H1 (cell line): ENCODE measurements around the gene NAPA. TPM values are rescaled to one million over a fixed set of nuclear protein-coding genes. Genes with fewer than 3 reads are reported as not detected.
"Not testable (repeated sequence)": the region's sequence is repeated elsewhere in the genome, so short reads cannot be mapped to it uniquely, and the experiment has no call there.

ENCODE experiments used
- CTCF ChIA-PET: fragments of 300-600 bp; sonication (Branson Sonifier 250); formaldehyde crosslinking; loops from one replicate; lab custom pipeline; 2021; ENCODE audit not compliant: partially characterized antibody; lab: Charles Lee
- POLR2A ChIA-PET: fragments of 300-600 bp; sonication (Branson Sonifier 250); formaldehyde crosslinking; loops from one replicate; lab custom pipeline; 2021; ENCODE audit warnings: inconsistent platforms; ENCODE audit not compliant: partially characterized antibody; lab: Charles Lee
- DNase-seq, 2 experiments: peaks; one replicate each; pipeline versions ENCODE4 v3.0.0 to v3.0.0-alpha.2; 2010 to 2022; ENCODE audit warnings: low spot score in 2 of 2, low read depth in 1 of 2, mixed read lengths in 1 of 2
- FAIRE-seq: peaks from 2 replicates; lab custom pipeline; 2011; peaks lifted over from hg19 to GRCh38; lab: Jason Lieb, UNC
- H2AFZ ChIP-seq: 2 replicates; pipeline ENCODE4 v1.8.1; 2012; ENCODE audit warnings: low read length, inconsistent platforms
- H2AK5ac ChIP-seq: 2 replicates; pipeline ENCODE4 v1.6.1; 2013; ENCODE audit warnings: low read depth, low read length
- H2BK120ac ChIP-seq: replicated peaks from 2 replicates; pipeline ENCODE3; 2013; ENCODE audit warnings: low read depth, low read length, inconsistent platforms
- H2BK12ac ChIP-seq: 2 replicates; pipeline ENCODE4 v1.6.1; 2013; ENCODE audit warnings: low read depth, low read length
- H2BK15ac ChIP-seq: 2 replicates; pipeline ENCODE4 v1.6.1; 2013; ENCODE audit warnings: low read length
- H2BK20ac ChIP-seq: 2 replicates; pipeline ENCODE4 v1.6.1; 2013; ENCODE audit warnings: low read length
- H2BK5ac ChIP-seq: 2 replicates; pipeline ENCODE4 v1.6.1; 2013; ENCODE audit warnings: low read depth, low read length
- H3K14ac ChIP-seq: 2 replicates; pipeline ENCODE4 v1.6.1; 2013; ENCODE audit warnings: inconsistent platforms; ENCODE audit not compliant: insufficient read length
- H3K18ac ChIP-seq: 2 replicates; pipeline ENCODE4 v1.6.1; 2013; ENCODE audit warnings: low read length; ENCODE audit errors: extremely low read depth
- H3K23ac ChIP-seq: 2 replicates; pipeline ENCODE4 v1.6.1; 2013; ENCODE audit warnings: inconsistent platforms; ENCODE audit not compliant: insufficient read length
- H3K23me2 ChIP-seq: 2 replicates; pipeline ENCODE4 v1.6.1; 2013; ENCODE audit warnings: low read depth, low read length
- H3K27ac ChIP-seq: 2 replicates; pipeline ENCODE4 v1.6.1; 2011; ENCODE audit warnings: low read depth, low read length, inconsistent platforms
- H3K27me3 ChIP-seq, 4 experiments: replicated peaks in 1 of 4; 1 replicate in 1 of 4; 2 replicates in 3 of 4; pipeline versions ENCODE4 v1.6.1 to v1.8.1; 2011 to 2013; ENCODE audit warnings: low read length in 3 of 4, mild to moderate bottlenecking in 3 of 4, inconsistent platforms in 2 of 4, mixed read lengths in 2 of 4, moderate library complexity in 1 of 4; ENCODE audit not compliant: control insufficient read depth in 3 of 4, insufficient read depth in 3 of 4; ENCODE audit errors: extremely low read depth in 1 of 4
- H3K36me3 ChIP-seq, 4 experiments: 2 replicates each; pipeline versions ENCODE4 v1.6.1 to v1.8.1; 2011 to 2013; ENCODE audit warnings: mild to moderate bottlenecking in 4 of 4, low read length in 3 of 4, moderate library complexity in 2 of 4, control low read depth in 1 of 4, inconsistent platforms in 1 of 4; ENCODE audit not compliant: insufficient read depth in 4 of 4, control insufficient read depth in 2 of 4
- H3K4ac ChIP-seq: replicated peaks from 2 replicates; pipeline ENCODE3; 2013; ENCODE audit warnings: low read length, low read depth, mixed read lengths, inconsistent platforms; ENCODE audit not compliant: insufficient read length
- H3K4me1 ChIP-seq, 4 experiments: replicated peaks in 1 of 4; 1 replicate in 1 of 4; 2 replicates in 3 of 4; pipeline versions ENCODE4 v1.6.1 to v1.8.1; 2011 to 2013; ENCODE audit warnings: low read length in 3 of 4, inconsistent platforms in 2 of 4, mixed read lengths in 1 of 4; ENCODE audit not compliant: insufficient read depth in 4 of 4, control insufficient read depth in 3 of 4
- H3K4me2 ChIP-seq, 2 experiments: 2 replicates each; pipeline versions ENCODE4 v1.6.1 to v1.8.1; 2011 to 2013; ENCODE audit warnings: low read depth in 2 of 2, low read length in 2 of 2, control low read depth in 1 of 2, inconsistent platforms in 1 of 2, mild to moderate bottlenecking in 1 of 2; ENCODE audit not compliant: insufficient read depth in 1 of 2
- H3K4me3 ChIP-seq, 4 experiments: fragments of 200-600, 300-600 bp in 1 of 4; sonication (generic), shearing (Covaris generic), sonication (Bioruptor Twin) in 1 of 4; 2 replicates each; pipeline versions ENCODE4 v1.5.1 to v1.8.1; 2011 to 2016; ENCODE audit warnings: low read length in 4 of 4, low read depth in 3 of 4, control low read depth in 2 of 4, inconsistent platforms in 2 of 4, mild to moderate bottlenecking in 2 of 4, mixed read lengths in 1 of 4, moderate library complexity in 1 of 4; ENCODE audit not compliant: insufficient read depth in 2 of 4; ENCODE audit errors: extremely low read depth in 1 of 4
- H3K56ac ChIP-seq: replicated peaks from 2 replicates; pipeline ENCODE3; 2013; ENCODE audit warnings: low read depth, mild to moderate bottlenecking, mixed read lengths, low read length, inconsistent platforms; ENCODE audit not compliant: insufficient read length
- H3K79me1 ChIP-seq: 2 replicates; pipeline ENCODE4 v1.6.1; 2013; ENCODE audit warnings: low read depth, low read length, control low read depth
- H3K79me2 ChIP-seq, 2 experiments: 2 replicates each; pipeline versions ENCODE4 v1.6.1 to v1.8.1; 2012 to 2013; ENCODE audit warnings: low read length in 2 of 2, mild to moderate bottlenecking in 2 of 2, inconsistent platforms in 1 of 2; ENCODE audit not compliant: insufficient read depth in 2 of 2, control insufficient read depth in 1 of 2
- H3K9ac ChIP-seq, 4 experiments: replicated peaks in 1 of 4; 1 replicate in 1 of 4; 2 replicates in 3 of 4; pipeline versions ENCODE4 v1.6.1 to v1.8.1; 2011 to 2013; ENCODE audit warnings: low read depth in 3 of 4, low read length in 3 of 4, control low read depth in 2 of 4, mild to moderate bottlenecking in 2 of 4, moderate library complexity in 2 of 4, inconsistent platforms in 1 of 4; ENCODE audit errors: extremely low read depth in 1 of 4
- H3K9me3 ChIP-seq, 2 experiments: 2 replicates each; pipeline versions ENCODE4 v1.6.1 to v1.8.1; 2012 to 2013; ENCODE audit warnings: mild to moderate bottlenecking in 2 of 2, moderate library complexity in 2 of 2, control low read depth in 1 of 2, inconsistent platforms in 1 of 2, low read depth in 1 of 2, low read length in 1 of 2, mixed read lengths in 1 of 2; ENCODE audit not compliant: insufficient read depth in 2 of 2
- H4K20me1 ChIP-seq, 2 experiments: replicated peaks in 1 of 2; 2 replicates each; pipeline versions ENCODE3 to v1.8.1; 2011 to 2013; ENCODE audit warnings: inconsistent platforms in 2 of 2, low read length in 2 of 2, mild to moderate bottlenecking in 1 of 2; ENCODE audit not compliant: insufficient read depth in 2 of 2, control insufficient read depth in 1 of 2
- H4K5ac ChIP-seq: 2 replicates; pipeline ENCODE4 v1.6.1; 2013; ENCODE audit warnings: low read length, low read depth, mixed read lengths, inconsistent platforms; ENCODE audit not compliant: insufficient read length
- H4K8ac ChIP-seq: 2 replicates; pipeline ENCODE4 v1.8.0; 2013; ENCODE audit warnings: mild to moderate bottlenecking, moderate library complexity, low read length, inconsistent platforms; ENCODE audit not compliant: insufficient read depth; ENCODE audit errors: extremely low read depth
- H4K91ac ChIP-seq: replicated peaks from 2 replicates; pipeline ENCODE3; 2013; ENCODE audit warnings: low read length, mixed read lengths, inconsistent platforms; ENCODE audit not compliant: insufficient read length
- WGBS, 2 experiments: shearing (Covaris generic) in 1 of 2; methylation state at CpG; one replicate each; pipeline versions ENCODE4 v1.1.6 to v1.1.7; 2013 to 2015; ENCODE audit warnings: low lambda C conversion rate in 2 of 2, mixed read lengths in 2 of 2, inconsistent platforms in 1 of 2, low coverage in 1 of 2, missing lambda C conversion rate in 1 of 2; ENCODE audit not compliant: insufficient replicate concordance in 2 of 2, insufficient coverage in 1 of 2, insufficient read length in 1 of 2; ENCODE audit errors: extremely low coverage in 1 of 2, missing lambda C conversion rate in 1 of 2; 5-methylcytosine and 5-hydroxymethylcytosine counted together
- polyA plus RNA-seq, 7 experiments: library from polyadenylated mRNA; depleted of rRNA in 3 of 7; stranded (reverse) in 5 of 7; unstranded in 2 of 7; fragments of >200 nt in 5 of 7; fragments of 200-250 nt in 2 of 7; gene quantifications; 1 replicate in 5 of 7; 2 replicates in 1 of 7; 4 replicates in 1 of 7; pipeline versions ENCODE4 v1.2.1 to v1.2.3, GENCODE V29; 2011 to 2013; ENCODE audit warnings: missing spikeins in 2 of 7, mixed read lengths in 2 of 7
- total RNA-seq: library from RNA; stranded (reverse); fragmentation: NEBNext Ultra II Directional; extraction: Animal tissue kit (Norgen Biotek cat#: 25700); gene quantifications from 2 replicates; pipeline ENCODE4 v1.2.1, GENCODE V29; 2021

NAPA gene
- total and polyA plus RNA-seq, 2 of the 8 experiments (the other 6 are each of a cell fraction or from before 2014, with no cell fraction given): 58.5 to 78.2 TPM

DNA sequence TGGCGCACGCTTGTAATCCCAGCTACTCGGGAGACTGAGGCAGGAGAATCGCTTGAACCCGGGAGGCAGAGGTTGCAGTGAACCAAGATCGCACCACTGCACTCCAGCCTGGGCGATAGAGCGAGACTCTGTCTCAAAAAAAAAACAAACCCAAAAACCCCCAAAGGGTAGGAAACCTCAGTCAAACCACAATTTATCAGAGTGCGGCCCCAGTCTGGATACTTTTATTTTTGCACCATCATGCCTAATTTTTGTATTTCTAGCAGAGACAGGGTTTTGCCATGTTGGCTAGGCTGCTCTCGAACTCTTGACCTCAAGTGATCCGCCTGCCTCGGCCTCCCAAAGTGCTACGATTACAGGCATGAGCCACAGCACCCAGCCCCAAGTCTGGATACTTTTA is 28.6 kb downstream of the NAPA start:
- H4K91ac ChIP-seq, H2BK5ac ChIP-seq, H3K14ac ChIP-seq, H2BK15ac ChIP-seq, FAIRE-seq, H3K79me2 ChIP-seq, H2BK20ac ChIP-seq, H3K27ac ChIP-seq, H4K8ac ChIP-seq, H4K20me1 ChIP-seq, H2BK12ac ChIP-seq, H3K18ac ChIP-seq, H3K23ac ChIP-seq, H3K27me3 ChIP-seq, H2AFZ ChIP-seq, H3K4ac ChIP-seq, H3K4me2 ChIP-seq, H3K4me1 ChIP-seq, H3K9ac ChIP-seq, DNase-seq, H3K56ac ChIP-seq, H2AK5ac ChIP-seq, H2BK120ac ChIP-seq, H3K79me1 ChIP-seq, H4K5ac ChIP-seq, H3K4me3 ChIP-seq, H3K9me3 ChIP-seq: not testable (repeated sequence)
- H3K23me2 ChIP-seq: peaks cover 12% of the 10 kb centered on the region; the same call in 1 of the 2 replicates
- 95% methylated on average over 13 of the region's 13 CpGs; no CpG with 5 or more reads in 1 of the 2 experiments for WGBS, 2 experiments
- peaks cover 3 to 10% (median 5%) of the 10 kb centered on the region in 4 experiments; a peak in 4 of 8 replicates for H3K36me3 ChIP-seq
- CTCF ChIA-PET: interaction anchor here (0.6 to 6.3 kb wide), 6 partner anchors 9 to 1875 kb away, joined by 3 to 32 read pairs (median 4); no protein-coding TSS in a partner anchor
- POLR2A ChIA-PET: interaction anchor here (5.0 kb wide), 1 partner anchor 11 kb away, joined by 55 read pairs; no protein-coding TSS in a partner anchor
